ENCODE data around the gene KDM1B. TPM values are rescaled to one million over a fixed set of nuclear protein-coding genes. Genes with fewer than 3 reads are reported as not detected.

KDM1B gene
- total and polyA plus RNA-seq, 2 of the 8 experiments (the other 6 are each of a cell fraction or from before 2014, with no cell fraction given) = 3.7 to 7.5 TPM

DNA sequence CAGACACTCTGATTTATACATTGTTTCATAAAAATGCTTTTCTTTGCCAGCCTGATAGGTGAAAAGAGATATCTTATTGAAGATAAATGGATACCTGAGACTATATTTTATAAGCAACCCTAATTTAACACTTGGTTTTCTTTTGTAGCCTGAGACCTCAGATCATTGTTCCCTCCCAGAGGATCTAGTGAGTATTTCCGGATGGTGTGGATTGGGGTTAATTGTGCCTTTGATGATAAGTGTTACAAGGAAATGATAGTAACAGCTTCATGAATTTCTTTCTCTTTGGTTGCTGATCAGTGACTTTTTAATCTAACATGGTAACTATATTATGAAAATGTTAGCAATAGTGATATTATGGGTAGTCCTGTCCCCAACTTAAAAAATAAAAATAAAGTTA, 30.4 kb downstream of the KDM1B start:
- H3K27ac ChIP-seq (ENCODE audit: low read depth, low read length) = no peak overlapping the region
- no peak overlapping the region for H3K9ac ChIP-seq (replicated peaks in 1 of 4; ENCODE audit: extremely low read depth in 1 of 4, low read depth in 3 of 4, low read length in 3 of 4)
- no peak overlapping the region for H2AFZ ChIP-seq (ENCODE audit: low read length)
- peak overlapping the region; percentile 18 for H2BK120ac ChIP-seq (replicated peaks; ENCODE audit: low read depth, low read length)
- H4K91ac ChIP-seq (replicated peaks; ENCODE audit: insufficient read length, low read length) = no peak overlapping the region
- 0 out of 2 replicates have a peak overlapping the region, but pooled peaks have one; percentile 36 for H2BK5ac ChIP-seq (ENCODE audit: low read depth, low read length)
- H2BK12ac ChIP-seq (ENCODE audit: low read depth, low read length) = no peak overlapping the region
- WGBS, 2 experiments (ENCODE audit: extremely low coverage in 1 of 2, insufficient coverage in 1 of 2, insufficient read length in 1 of 2, insufficient replicate concordance in 2 of 2, low coverage in 1 of 2, low lambda C conversion rate in 2 of 2, missing lambda C conversion rate in 1 of 2) = 52% methylated on average over 1 of the region's 1 CpG; no CpG with 5 or more reads in 1 of the 2 experiments
- peak overlapping the region; percentile 22 to 48; a peak in 1 of 4 replicates for H3K4me2 ChIP-seq (ENCODE audit: insufficient read depth in 1 of 2, low read depth in 2 of 2, low read length in 2 of 2)
- H2BK20ac ChIP-seq (ENCODE audit: low read length) = no peak overlapping the region
- CTCF ChIA-PET (ENCODE audit: partially characterized antibody) = interaction anchor here (0.7 to 1.4 kb wide), 2 partner anchors 15 to 64 kb away, joined by 3 to 5 read pairs; no protein-coding TSS in a partner anchor
- H3K27me3 ChIP-seq (replicated peaks in 1 of 4; ENCODE audit: control insufficient read depth in 3 of 4, extremely low read depth in 1 of 4, insufficient read depth in 3 of 4, low read length in 3 of 4) = no peaks in the 10 kb centered on the region
- no peak for TF ChIP-seq TAF1 (IDR thresholded peaks at IDR 0.05; ENCODE audit: low read depth, low read length)
- no peak overlapping the region for H3K14ac ChIP-seq (ENCODE audit: insufficient read length)
- POLR2A ChIA-PET (ENCODE audit: partially characterized antibody) = interaction anchor here (0.7 to 1.4 kb wide), 4 partner anchors 37 to 79 kb away, joined by 3 to 5 read pairs (median 3); partner anchors contain the start of genes DEK and NHLRC1
- H3K18ac ChIP-seq (ENCODE audit: extremely low read depth, low read length) = peak overlapping the region; percentile 25; the same call in 1 of the 2 replicates
- H3K4me1 ChIP-seq (replicated peaks in 1 of 4; ENCODE audit: control insufficient read depth in 3 of 4, insufficient read depth in 4 of 4, low read length in 3 of 4) = peaks cover 4 to 15% (median 10%) of the 10 kb centered on the region in 4 experiments
- no peak overlapping the region for H4K8ac ChIP-seq (ENCODE audit: extremely low read depth, insufficient read depth, low read length)
- H3K4ac ChIP-seq (replicated peaks; ENCODE audit: insufficient read length, low read depth, low read length) = no peak overlapping the region
- no peak overlapping the region for H3K4me3 ChIP-seq (ENCODE audit: extremely low read depth in 1 of 4, insufficient read depth in 2 of 4, low read depth in 3 of 4, low read length in 4 of 4)
- H3K56ac ChIP-seq (replicated peaks; ENCODE audit: insufficient read length, low read depth, low read length) = no peak overlapping the region
- DNase-seq (ENCODE audit: low read depth in 1 of 2, low spot score in 2 of 2) = no peak
- no peaks in the 10 kb centered on the region for H3K79me1 ChIP-seq (ENCODE audit: low read depth, low read length)
- H3K23ac ChIP-seq (ENCODE audit: insufficient read length) = no peak overlapping the region
- FAIRE-seq = no peak
- H2BK15ac ChIP-seq (ENCODE audit: low read length) = no peak overlapping the region
- H4K5ac ChIP-seq (ENCODE audit: insufficient read length, low read depth, low read length) = peak overlapping the region; percentile 67
- H3K9me3 ChIP-seq (ENCODE audit: insufficient read depth in 2 of 2, low read depth in 1 of 2, low read length in 1 of 2) = no peaks in the 10 kb centered on the region
- H2AK5ac ChIP-seq (ENCODE audit: low read depth, low read length) = no peak overlapping the region
- no peaks in the 10 kb centered on the region for H3K79me2 ChIP-seq (ENCODE audit: control insufficient read depth in 1 of 2, insufficient read depth in 2 of 2, low read length in 2 of 2)
- H3K23me2 ChIP-seq (ENCODE audit: low read depth, low read length) = no peaks in the 10 kb centered on the region
- H3K36me3 ChIP-seq (ENCODE audit: control insufficient read depth in 2 of 4, insufficient read depth in 4 of 4, low read length in 3 of 4) = no peaks in the 10 kb centered on the region
- H4K20me1 ChIP-seq (replicated peaks in 1 of 2; ENCODE audit: control insufficient read depth in 1 of 2, insufficient read depth in 2 of 2, low read length in 2 of 2) = no peaks in the 10 kb centered on the region
